Activated CD4-positive, alpha-beta T cell treated with anti-CD3 and anti-CD28 coated beads, Interleukin-2, amount 10 ng/mL, durations not matched to agents 7 days and 5 days (primary cell): ENCODE measurements around the gene DEPP1. TPM values are rescaled to one million over a fixed set of nuclear protein-coding genes. Genes with fewer than 3 reads are reported as not detected.
A peak's percentile ranks its signal among the peaks of the same experiment; 100 is the strongest.

ENCODE experiments used
- CTCF ChIA-PET: fragments of 350-600 bp; sonication (Branson Sonifier 250); formaldehyde crosslinking; loops from one replicate; lab custom pipeline; 2021; ENCODE audit warnings: antibody characterized with exemption; lab: Charles Lee
- POLR2A ChIA-PET: fragments of 350-600 bp; sonication (Branson Sonifier 250); formaldehyde crosslinking; loops from one replicate; lab custom pipeline; 2021; ENCODE audit warnings: antibody characterized with exemption; lab: Charles Lee
- DNase-seq: peaks from one replicate; pipeline ENCODE4 v3.0.0-alpha.2; 2020
- H3K27ac Mint-ChIP-seq: one replicate; pipeline ENCODE4 v1.8.0; 2021; ENCODE audit warnings: mild to moderate bottlenecking, moderate library complexity, mixed read lengths
- H3K27me3 Mint-ChIP-seq: one replicate; pipeline ENCODE4 v1.8.0; 2021; ENCODE audit warnings: mixed read lengths
- H3K36me3 Mint-ChIP-seq: one replicate; pipeline ENCODE4 v1.8.0; 2021; ENCODE audit warnings: low read depth, mixed read lengths
- H3K4me1 Mint-ChIP-seq: one replicate; pipeline ENCODE4 v1.8.0; 2021; ENCODE audit warnings: mixed read lengths
- H3K4me3 Mint-ChIP-seq: one replicate; pipeline ENCODE4 v1.8.0; 2021; ENCODE audit warnings: mild to moderate bottlenecking, moderate library complexity, mixed read lengths
- H3K9me3 Mint-ChIP-seq: one replicate; pipeline ENCODE4 v1.8.0; 2021; ENCODE audit warnings: mixed read lengths
- total RNA-seq, 2 experiments: library from RNA; stranded (reverse); gene quantifications; one replicate each; pipeline ENCODE4 v1.2.3, GENCODE V29; 2021

DEPP1 gene
- total RNA-seq, 2 experiments from 2014 or later = 0.22 to 0.33 TPM

GRCh38 chr10:44966129-44966815, 12.3 kb downstream of the DEPP1 start:
- Mint-ChIP-seq H3K4me3 (no peak overlapping the region), H3K27me3 (no peaks in the 10 kb centered on the region), H3K36me3 (no peaks in the 10 kb centered on the region), H3K9me3 (no peaks in the 10 kb centered on the region), H3K4me1 (peaks cover 23% of the 10 kb centered on the region), H3K27ac (no peak overlapping the region)
- DNase-seq = no peak
- ChIA-PET POLR2A (no interaction called here), CTCF (interaction anchor here (0.9 to 4.2 kb wide), 3 partner anchors 12 to 34 kb away, joined by 3 to 17 read pairs (median 4); partner anchors contain the start of gene DEPP1)

DNA sequence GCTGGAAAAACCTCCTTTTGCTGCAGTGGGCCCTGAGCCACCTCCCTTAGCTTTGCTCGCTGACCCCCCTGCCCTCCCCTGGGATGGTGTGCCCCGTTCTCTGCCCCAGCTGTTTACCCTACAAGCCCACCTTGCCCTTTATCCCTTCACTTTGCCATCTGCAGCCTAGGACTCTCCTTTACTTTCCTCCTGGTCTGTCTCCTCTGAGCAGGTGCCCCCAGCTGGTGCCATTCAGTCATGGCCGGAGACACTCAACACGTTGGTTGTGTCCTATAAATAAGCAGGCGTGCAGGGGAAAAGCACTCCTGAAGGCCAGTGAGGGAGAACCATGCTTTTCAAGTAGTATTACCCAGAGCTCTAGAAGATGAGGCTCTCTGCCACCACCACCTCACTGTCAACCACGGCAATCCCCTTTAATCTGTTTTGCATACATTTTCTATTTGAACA, 12.9 kb downstream of the DEPP1 start:
- H3K4me1 Mint-ChIP-seq = peaks cover 25% of the 10 kb centered on the region
- no peaks in the 10 kb centered on the region for H3K9me3 Mint-ChIP-seq
- no peak overlapping the region for H3K4me3 Mint-ChIP-seq
- H3K27ac Mint-ChIP-seq = no peak overlapping the region
- no peaks in the 10 kb centered on the region for H3K36me3 Mint-ChIP-seq
- no peaks in the 10 kb centered on the region for H3K27me3 Mint-ChIP-seq
- no peak for DNase-seq
- ChIA-PET POLR2A (no interaction called here), CTCF (interaction anchor here (0.9 to 4.2 kb wide), 4 partner anchors 13 to 33 kb away, joined by 3 to 17 read pairs (median 4); partner anchors contain the start of gene DEPP1)

- H3K4me3 Mint-ChIP-seq = no peak overlapping the region
- POLR2A ChIA-PET = no interaction called here
- H3K36me3 Mint-ChIP-seq = no peaks in the 10 kb centered on the region
- DNase-seq = no peak
- peaks cover 27% of the 10 kb centered on the region for H3K4me1 Mint-ChIP-seq
- CTCF ChIA-PET = interaction anchor here (1.2 to 4.2 kb wide), 3 partner anchors 15 to 33 kb away, joined by 3 to 17 read pairs (median 4); no protein-coding TSS in a partner anchor
- H3K9me3 Mint-ChIP-seq = no peaks in the 10 kb centered on the region
- H3K27ac Mint-ChIP-seq = no peak overlapping the region
- H3K27me3 Mint-ChIP-seq = no peaks in the 10 kb centered on the region
Observed at GRCh38 chr10:44965104-44965503, 13.5 kb downstream of the DEPP1 start.

DNA sequence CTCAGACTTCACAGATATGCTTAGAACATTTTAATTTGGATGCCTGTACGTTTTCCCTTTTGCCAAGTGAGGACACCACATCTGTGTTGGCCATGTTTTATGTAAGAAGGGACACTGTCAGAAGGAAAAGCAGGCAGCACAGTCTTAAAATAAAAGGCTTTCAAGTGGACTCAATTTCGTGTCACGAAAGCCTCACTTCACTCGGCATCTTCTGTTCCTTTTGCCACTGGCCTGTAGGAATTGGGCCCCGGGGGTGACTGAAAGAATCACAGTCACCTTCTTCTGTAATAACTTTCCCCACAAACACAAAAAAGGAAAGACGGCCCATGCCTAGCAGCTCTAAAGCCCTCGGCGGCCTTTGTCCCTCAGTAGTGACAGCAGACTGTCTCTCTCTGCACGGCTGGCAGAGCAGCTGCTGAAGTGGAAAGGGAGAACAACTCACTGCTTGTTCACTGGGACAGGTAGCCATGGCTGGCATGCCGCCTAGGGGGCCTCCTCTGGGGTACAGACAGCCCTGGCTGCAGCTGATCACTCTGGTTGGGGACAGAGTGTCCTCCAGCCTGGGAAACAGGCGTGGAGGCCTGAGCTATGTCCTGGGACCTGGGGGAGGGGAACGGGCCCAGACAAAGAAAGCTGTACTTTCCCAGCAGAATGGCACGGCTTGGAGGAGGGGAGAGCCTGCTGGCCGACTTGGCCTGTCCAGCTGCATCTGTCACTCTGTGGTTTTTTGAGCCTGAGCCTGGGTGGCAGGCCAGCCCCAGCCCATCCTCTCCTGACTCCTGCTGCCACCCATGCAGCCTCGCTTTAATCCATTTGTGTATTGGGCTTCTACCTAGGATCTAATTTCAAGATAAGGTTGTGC, 14.6 kb downstream of the DEPP1 start:
- no peak for DNase-seq
- peaks cover 24% of the 10 kb centered on the region for H3K4me1 Mint-ChIP-seq
- H3K27ac Mint-ChIP-seq = no peak overlapping the region
- ChIA-PET POLR2A (no interaction called here), CTCF (interaction anchor here (0.6 to 2.9 kb wide), 6 partner anchors 9 to 655 kb away, joined by 3 to 11 read pairs (median 4); no protein-coding TSS in a partner anchor)
- no peaks in the 10 kb centered on the region for H3K27me3 Mint-ChIP-seq
- H3K36me3 Mint-ChIP-seq = no peaks in the 10 kb centered on the region
- H3K4me3 Mint-ChIP-seq = no peak overlapping the region
- H3K9me3 Mint-ChIP-seq = no peaks in the 10 kb centered on the region

GRCh38 chr10:44962870-44963738, 15.5 kb downstream of the DEPP1 start:
- H3K27me3 Mint-ChIP-seq = no peaks in the 10 kb centered on the region
- peak overlapping the region; percentile 4 for H3K27ac Mint-ChIP-seq
- H3K4me3 Mint-ChIP-seq = no peak overlapping the region
- no peaks in the 10 kb centered on the region for H3K36me3 Mint-ChIP-seq
- DNase-seq = no peak
- peaks cover 22% of the 10 kb centered on the region for H3K4me1 Mint-ChIP-seq
- POLR2A ChIA-PET = no interaction called here
- H3K9me3 Mint-ChIP-seq = no peaks in the 10 kb centered on the region
- CTCF ChIA-PET = interaction anchor here (0.6 to 2.9 kb wide), 6 partner anchors 10 to 499 kb away, joined by 4 to 11 read pairs (median 4); no protein-coding TSS in a partner anchor

DNA sequence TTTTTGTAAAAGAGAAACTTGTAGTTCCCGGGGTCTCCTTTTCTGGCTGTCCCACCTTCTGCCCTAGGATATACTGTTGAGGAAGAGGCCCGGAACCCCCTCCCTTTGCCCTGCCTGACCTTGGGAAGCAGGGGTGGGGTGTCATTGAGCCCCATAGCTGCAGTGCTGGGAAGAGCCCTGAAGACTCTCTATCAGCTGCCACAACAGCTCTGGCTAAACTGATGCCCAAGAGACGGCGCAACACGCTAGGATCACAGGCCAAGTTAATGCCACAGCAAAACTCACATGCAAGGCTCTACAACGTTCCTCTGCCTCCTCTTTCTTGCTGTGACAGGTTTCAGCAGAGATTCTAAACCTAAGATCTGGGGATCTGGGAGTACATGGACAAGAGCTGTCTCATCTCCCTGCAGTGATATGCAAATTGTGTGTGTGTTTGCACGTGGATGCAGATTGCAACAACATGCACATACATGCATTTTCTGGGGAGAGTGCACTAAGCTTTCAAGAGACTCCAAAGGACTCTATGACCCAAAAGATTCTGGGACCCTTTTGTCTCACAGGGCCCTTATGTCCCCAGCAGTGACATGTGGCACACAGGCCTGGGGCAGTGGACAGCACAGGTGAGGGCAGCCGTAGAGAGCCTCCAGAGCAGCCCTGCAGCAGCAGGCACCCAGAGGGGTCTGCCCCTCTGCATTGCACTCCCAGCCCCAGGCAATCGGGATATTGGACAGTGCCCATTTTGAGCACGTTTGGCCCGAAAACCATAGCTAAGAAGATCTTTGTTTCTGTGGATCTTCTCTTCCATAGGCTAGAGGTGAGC, 16.5 kb downstream of the DEPP1 start:
- peaks cover 19% of the 10 kb centered on the region for H3K4me1 Mint-ChIP-seq
- no peak overlapping the region for H3K4me3 Mint-ChIP-seq
- H3K27me3 Mint-ChIP-seq = no peaks in the 10 kb centered on the region
- CTCF ChIA-PET = interaction anchor here (1.9 to 2.9 kb wide), 3 partner anchors 18 to 38 kb away, joined by 4 to 11 read pairs (median 5); no protein-coding TSS in a partner anchor
- H3K27ac Mint-ChIP-seq = no peak overlapping the region
- no peaks in the 10 kb centered on the region for H3K36me3 Mint-ChIP-seq
- POLR2A ChIA-PET = no interaction called here
- DNase-seq = no peak
- H3K9me3 Mint-ChIP-seq = no peaks in the 10 kb centered on the region

DNA sequence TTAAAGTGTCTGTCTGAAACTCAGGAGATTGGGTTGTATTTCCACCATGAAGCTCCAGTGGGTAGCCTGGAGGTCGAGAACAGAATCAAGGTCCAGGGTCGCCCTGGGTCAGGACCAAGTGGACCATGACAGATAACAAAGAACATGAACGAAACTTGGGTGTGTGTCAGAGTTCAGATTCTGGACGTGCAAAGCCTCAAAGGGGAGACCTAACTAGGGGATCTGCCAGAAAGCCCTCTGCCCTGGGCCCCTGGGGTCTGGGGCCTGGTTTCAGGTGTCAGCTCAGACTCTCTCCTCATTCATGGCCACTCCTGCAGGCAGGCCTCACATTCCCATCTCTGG, 17.4 kb downstream of the DEPP1 start:
- H3K4me1 Mint-ChIP-seq = peaks cover 19% of the 10 kb centered on the region
- no peak for DNase-seq
- no peak overlapping the region for H3K4me3 Mint-ChIP-seq
- peaks cover 3% of the 10 kb centered on the region for H3K9me3 Mint-ChIP-seq
- CTCF ChIA-PET = interaction anchor here (2.2 kb wide), 1 partner anchor 19 kb away, joined by 5 read pairs; no protein-coding TSS in a partner anchor
- POLR2A ChIA-PET = no interaction called here
- H3K27me3 Mint-ChIP-seq = no peaks in the 10 kb centered on the region
- peaks cover 8% of the 10 kb centered on the region for H3K36me3 Mint-ChIP-seq
- H3K27ac Mint-ChIP-seq = no peak overlapping the region

- Mint-ChIP-seq H3K27me3 (no peaks in the 10 kb centered on the region), H3K4me3 (peak overlapping the region; percentile 35), H3K36me3 (peaks cover 12% of the 10 kb centered on the region), H3K27ac (no peak overlapping the region), H3K4me1 (peaks cover 19% of the 10 kb centered on the region), H3K9me3 (peaks cover 3% of the 10 kb centered on the region)
- POLR2A ChIA-PET = no interaction called here
- CTCF ChIA-PET = no interaction called here
- DNase-seq = no peak
Observed at GRCh38 chr10:44960482-44961229, 18.0 kb downstream of the DEPP1 start.

GRCh38 chr10:44960088-44960460, 18.5 kb downstream of the DEPP1 start:
- ChIA-PET CTCF (no interaction called here), POLR2A (no interaction called here)
- H3K9me3 Mint-ChIP-seq = peaks cover 3% of the 10 kb centered on the region
- H3K36me3 Mint-ChIP-seq = peaks cover 12% of the 10 kb centered on the region
- no peak overlapping the region for H3K27ac Mint-ChIP-seq
- no peak for DNase-seq
- H3K4me1 Mint-ChIP-seq = peaks cover 19% of the 10 kb centered on the region
- peak overlapping the region; percentile 83 for H3K4me3 Mint-ChIP-seq
- no peaks in the 10 kb centered on the region for H3K27me3 Mint-ChIP-seq

DNA sequence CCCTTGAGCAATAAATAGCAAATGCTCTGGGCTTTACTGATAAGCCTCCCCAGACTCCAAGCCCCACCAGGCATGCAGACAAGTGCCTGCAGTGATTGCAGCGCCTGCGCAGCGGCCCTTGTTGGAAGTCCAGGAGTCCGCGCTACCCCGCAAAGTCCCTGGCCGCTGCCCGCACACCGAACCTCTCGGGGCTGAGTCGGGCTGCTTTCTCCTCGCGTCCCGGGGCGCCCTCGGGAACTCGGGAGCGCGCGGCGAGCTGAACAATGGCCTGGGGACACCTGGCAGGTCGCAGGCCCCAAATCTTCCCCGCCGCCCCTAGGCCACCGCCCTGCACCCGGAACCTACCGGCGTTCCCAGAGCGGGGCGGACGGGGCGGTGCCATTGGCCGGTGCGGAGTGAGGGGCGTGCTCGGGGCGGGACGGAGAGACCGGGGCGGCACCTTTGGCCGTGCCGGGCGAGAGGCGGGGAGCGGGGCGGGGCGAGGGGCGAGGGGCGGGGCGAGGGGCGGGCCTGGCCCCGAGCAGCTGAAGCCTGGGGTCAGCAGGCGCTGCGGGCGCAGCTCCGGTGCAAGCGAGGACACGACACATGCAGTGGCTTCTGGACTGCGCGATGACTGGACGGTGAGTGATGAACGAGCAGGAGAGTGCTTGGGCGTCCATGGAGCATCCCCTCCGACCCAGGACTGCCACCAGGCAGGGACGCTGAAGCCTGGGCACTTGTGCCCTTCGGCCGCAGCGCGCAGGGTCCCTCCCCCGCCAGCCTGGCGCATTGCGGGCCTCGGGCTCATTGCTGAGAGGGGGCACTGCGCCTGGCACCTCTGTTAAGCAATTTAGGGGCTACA, 19.1 kb downstream of the DEPP1 start, which contains the start of gene RASSF4:
TSS of gene RASSF4 (plus strand) at position 556 of the 841 bp plus-strand sequence. CDS start 10,401 bp downstream, outside the sequence.
- peak within 1 kb of the TSS; percentile 83 for H3K4me3 Mint-ChIP-seq
- peak within 1 kb of the TSS; percentile 87 for H3K27ac Mint-ChIP-seq
- H3K4me1 Mint-ChIP-seq = peaks cover 21% of the 10 kb centered on the region
- peak; percentile 93 for DNase-seq
- ChIA-PET POLR2A (no interaction called here), CTCF (interaction anchor here (0.7 kb wide), 1 partner anchor 145 kb away, joined by 3 read pairs; no protein-coding TSS in a partner anchor)
- H3K9me3 Mint-ChIP-seq = peaks cover 3% of the 10 kb centered on the region
- peaks cover 12% of the 10 kb centered on the region for H3K36me3 Mint-ChIP-seq
- no peaks in the 10 kb centered on the region for H3K27me3 Mint-ChIP-seq
